Pulmonary artery endothelial cell (primary cell): Measurements from ENCODE around the gene GPR26. TPM values are rescaled to one million over a fixed set of nuclear protein-coding genes. Genes with fewer than 3 reads are reported as not detected.
"Not testable (repeated sequence)": the region's sequence is repeated elsewhere in the genome, so short reads cannot be mapped to it uniquely, and the experiment has no call there.

ENCODE experiments used
- DNase-seq: peaks from one replicate; pipeline ENCODE4 v3.0.0-alpha.2; 2011; ENCODE audit warnings: low read depth, low spot score
- total RNA-seq: library from RNA; depleted of rRNA; stranded (reverse); fragments of >200 nt; gene quantifications from 2 replicates; pipeline ENCODE4 v1.2.3, GENCODE V29; 2014

Gene GPR26
- total RNA-seq, 1 donor from 2014 or later, result not detected

DNA sequence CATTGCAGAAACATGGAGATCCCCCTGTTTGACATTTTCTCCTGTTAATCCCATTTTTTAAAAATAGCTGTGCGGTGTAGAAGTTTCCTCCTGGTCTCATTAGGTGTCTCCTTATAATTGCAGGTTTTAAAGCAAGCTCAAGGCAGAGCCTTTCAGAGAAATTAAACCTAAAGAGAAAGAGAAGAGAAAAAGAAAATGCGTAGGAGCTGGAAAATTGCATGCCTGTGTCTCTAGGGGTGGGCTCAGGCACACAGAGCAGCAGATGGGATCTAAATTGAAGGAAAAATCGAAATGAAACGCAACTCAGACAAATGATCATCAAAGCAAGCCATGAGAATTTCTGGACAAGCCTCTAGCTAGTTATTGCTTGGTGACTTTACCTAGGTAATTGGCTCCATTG lies 40.1 kb downstream of the GPR26 start:
- DNase-seq, result no peak

DNA sequence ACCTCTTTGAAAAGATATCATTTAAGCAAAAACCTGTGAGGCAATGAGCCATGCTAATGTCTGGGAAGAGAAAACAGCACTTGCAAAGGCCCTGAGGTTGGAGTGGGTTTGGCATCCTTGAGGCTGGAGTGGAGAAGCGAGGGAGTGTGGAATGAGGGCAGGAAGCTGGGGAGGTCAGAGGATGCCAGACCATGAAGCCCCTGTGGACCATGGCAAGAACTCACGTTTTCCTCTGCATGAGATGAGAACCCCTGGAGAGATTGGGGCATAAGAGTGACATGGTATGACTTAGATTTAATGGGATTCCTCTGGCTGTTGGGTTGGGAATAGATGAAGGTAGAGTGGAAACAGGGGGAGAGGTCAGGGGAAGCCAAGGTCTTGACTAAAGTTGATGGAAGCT lies 49.4 kb downstream of the GPR26 start:
- no peak for DNase-seq

DNA sequence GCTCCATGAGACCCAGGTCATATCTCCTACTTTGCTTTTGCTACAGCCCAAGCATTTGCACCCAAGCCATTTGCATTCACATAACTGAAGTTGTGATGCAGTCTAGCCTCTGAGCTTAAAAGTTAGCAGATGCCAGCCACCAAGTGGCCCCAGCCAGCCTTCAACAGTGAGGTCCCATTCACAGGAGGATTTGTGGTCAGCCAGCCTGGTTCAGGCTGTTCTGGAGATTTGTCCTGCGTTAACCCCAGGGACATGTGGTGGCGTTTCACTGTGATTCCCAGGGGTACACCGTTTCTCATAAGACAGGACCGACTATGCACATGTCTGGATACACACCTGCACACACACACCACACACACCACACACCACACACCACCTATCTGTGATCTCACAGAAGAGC lies 51.2 kb downstream of the GPR26 start:
- no peak for DNase-seq

DNA sequence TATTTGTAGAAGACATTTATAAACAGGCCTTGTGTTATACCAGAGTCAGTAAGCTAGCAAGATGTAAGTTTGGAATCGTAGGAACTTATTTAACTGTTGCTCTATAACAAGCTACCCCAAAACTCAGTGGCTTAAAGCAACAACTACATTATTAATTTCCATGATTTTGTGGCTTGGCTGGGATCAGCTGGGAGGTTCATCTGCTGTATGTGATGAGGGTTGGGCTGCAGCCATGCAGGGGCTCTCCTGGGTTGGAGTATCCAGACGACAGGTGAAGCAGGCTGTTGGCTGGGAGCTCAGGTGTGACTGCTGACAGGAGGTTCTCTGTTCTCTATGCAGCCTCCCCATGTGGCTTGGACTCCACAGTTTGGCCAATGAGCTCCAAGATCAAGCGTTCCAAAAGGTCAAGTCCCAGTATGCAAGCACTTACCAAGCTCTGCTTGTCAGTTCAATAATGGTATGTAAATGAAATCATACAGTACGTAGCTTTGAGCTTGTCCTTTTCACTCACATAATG lies 52.4 kb downstream of the GPR26 start:
- no peak for DNase-seq

DNA sequence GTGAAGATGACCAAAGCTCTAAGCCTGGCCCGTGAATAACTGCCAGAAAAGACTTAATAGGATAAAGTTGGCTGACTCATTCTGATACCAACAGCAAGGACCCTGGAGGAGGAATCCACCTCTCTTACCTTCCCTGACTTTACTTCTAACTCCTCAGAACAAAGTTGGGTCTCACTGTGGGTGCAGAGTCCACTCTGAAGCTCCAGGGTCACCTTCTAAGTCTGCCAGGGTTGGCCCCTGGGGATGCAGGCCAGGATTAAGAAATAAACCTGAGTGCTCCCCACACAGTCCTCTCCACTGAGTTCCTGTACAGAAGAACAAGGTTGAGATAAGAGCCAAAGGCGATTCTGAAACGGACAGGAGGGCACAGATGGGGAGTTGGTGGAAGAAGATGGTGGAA lies 54.4 kb downstream of the GPR26 start:
- DNase-seq, result no peak

DNA sequence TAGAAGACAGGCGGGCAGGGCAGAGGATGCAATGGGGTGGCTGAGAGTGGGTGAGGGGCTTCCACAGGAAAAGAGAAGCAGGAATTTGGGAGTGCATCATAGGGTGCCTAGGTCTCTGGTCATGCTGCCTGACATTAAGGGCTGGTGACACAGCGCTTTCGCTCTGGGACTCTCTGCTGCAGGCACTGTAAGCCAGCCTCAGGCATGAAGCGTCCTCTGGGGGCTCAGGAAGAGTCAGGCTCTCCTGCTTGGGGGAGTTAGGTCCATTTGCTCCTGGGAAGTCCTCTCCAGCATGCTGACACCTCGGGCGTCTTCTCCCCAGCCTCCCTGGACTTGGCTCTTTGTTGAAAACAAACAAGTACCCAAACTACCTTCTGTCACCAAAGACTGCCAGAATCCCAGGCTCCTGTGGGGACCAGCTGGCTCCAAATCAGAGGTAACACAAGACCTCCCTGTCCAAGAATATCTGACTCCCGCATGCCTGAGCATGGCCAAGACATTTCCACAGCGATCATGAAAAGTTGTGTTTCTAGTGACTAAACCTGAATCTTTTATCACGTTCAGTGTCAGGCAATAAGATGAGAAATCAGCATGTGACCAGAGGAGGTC lies 55.4 kb downstream of the GPR26 start:
- no peak for DNase-seq

DNA sequence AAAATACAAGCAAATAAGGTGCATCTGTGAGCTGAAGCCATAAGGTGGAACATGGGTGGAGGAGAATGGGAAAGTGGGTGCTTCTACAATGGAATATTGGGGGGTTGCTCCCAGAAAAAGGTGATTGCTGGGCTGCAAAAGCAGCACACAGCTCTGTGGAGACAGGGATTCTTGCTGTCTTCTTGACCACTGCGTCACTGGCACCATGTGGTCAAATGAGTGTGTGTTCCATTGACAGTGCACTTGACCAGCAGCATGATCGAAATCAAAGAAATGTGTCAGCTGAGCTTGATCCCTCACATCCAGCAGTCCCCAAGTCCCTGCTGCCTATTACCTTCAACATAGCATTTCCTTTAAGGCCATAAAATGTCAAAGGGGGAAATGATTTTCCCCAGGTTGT lies 56.2 kb downstream of the GPR26 start:
- no peak for DNase-seq

DNA sequence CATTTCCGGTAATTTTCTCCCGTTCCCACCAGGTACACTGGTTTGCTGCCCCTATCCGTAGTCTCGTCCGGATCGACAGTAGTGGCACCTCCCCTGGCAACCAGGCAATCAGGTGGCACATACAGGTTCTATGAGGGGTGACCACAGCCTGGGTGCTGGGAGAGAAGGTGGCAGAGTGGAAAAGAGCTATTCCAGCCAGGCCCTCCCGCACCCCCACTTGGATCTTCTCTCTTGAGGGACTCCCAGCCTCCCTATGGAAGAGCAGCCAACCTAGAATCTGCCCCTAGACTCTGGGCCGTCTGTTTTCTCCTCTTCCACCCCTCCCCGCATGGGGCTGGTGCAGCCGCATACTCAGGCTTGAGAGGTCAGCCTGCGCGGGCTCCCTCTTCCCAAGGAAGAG lies 58.6 kb downstream of the GPR26 start:
- no peak for DNase-seq

DNA sequence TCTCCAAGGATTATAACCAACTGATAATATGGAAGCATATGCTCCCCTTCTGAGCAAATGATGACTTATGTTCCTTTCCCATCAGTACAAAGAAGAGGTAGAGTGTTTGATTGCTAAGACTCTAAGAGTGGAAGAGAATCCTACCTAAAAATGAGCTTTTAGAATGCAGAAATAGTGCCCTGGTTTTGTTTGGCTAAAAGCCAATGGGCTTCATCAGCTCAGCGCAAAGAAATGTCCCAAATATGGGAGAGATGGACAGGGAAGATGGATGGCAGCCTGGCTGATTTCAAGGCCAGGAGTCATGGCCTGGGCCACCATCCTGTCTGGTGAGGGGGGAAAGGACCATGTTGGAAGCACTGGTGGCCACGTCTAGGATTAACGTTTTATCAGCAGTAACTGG lies 60.2 kb downstream of the GPR26 start:
- no peak for DNase-seq

DNA sequence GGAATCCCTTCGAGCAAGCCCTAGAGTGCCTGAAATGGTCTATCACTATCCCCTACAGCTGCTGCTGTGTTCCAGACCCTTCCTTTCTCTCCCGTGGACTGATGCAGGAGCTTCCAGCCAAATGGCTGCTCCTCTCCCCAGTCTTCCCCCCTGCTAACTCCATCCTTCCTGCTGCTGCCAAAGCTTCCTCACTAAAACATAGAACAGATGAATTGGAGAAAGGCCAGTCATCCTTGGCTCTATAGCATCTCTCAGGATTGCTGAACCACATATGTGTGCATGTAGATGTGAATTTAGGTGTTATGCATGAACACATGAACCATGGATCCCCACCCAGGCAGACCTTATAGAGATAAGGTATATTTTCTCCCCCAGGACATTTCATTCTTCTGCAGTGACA lies 60.7 kb downstream of the GPR26 start:
- DNase-seq, result no peak

DNA sequence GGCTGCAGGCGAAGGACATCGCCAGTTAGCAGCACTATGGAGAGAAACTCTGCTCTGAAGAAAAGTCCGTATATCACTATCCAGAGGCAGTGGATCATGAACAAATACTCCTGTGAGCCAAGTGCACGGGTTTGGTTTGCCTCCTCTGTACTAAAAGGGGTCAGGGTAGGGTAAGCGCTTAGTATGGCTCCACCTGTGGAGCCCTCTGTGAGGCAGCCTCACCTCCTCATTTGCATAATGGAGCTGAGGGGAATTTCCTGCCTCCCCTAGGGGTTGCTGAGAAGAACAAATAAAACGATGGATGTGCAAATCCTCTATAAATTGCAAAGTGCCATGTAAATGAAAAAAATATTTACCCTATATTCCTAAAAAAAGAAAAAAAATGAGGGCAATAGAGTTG lies 63.4 kb downstream of the GPR26 start:
- DNase-seq, result no peak

DNA sequence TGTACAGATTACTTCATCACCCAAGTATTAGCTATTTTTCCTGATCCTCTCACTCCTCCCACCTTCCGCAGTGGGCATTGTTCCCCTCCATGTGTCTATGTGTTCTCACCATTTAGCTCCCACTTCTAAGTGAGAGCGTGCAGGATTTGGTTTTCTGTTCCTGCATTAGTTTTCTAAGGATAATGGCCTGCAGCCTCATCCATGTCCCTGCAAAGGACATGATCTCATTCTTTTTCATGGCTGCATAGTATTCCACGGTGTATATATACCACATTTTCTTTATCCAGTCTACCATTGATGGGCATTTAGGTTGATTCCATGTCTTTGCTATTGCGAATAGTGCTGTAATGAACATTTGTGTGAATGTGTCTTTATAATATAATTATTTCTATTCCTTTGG lies 70.8 kb downstream of the GPR26 start:
- not testable (repeated sequence) for DNase-seq

DNA sequence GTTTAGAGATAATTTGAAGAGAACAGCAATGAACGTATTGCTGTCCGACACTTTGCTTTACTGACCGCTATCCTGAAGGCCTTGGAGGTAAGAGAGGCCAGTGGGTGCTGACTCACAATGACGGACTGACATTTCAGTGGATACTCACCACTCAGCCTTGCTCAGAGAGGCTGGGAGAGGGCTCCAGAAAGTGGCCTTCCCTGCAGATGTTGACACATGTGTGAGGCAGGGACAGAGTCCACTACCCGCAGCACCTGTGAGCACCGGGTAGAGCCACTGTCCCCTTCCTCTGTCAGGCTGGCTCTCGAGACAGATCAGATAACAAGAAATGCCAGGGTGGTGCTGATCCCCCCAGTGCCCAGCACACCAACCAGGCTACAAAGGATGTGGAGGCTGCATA lies 75.0 kb downstream of the GPR26 start:
- no peak for DNase-seq

DNA sequence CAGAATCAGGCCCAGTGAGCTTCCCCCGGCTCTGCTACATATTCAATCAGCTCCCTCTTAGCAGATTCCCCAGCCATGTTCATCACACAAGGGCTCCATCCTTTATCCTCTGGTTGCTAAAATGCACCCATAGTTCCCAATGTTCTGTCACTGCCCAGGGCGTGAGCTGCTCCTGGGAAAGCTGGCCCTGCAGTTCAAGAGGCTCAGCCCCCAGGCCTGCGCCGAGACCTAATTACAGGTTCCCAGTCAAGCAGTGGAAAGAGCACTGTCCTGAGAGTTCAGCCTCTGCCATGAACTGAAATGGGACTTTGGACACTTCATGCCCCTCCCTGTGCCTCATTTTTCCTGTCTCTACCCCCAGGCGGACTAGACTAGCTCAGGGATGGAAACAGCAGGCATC lies 75.6 kb downstream of the GPR26 start:
- no peak for DNase-seq

DNA sequence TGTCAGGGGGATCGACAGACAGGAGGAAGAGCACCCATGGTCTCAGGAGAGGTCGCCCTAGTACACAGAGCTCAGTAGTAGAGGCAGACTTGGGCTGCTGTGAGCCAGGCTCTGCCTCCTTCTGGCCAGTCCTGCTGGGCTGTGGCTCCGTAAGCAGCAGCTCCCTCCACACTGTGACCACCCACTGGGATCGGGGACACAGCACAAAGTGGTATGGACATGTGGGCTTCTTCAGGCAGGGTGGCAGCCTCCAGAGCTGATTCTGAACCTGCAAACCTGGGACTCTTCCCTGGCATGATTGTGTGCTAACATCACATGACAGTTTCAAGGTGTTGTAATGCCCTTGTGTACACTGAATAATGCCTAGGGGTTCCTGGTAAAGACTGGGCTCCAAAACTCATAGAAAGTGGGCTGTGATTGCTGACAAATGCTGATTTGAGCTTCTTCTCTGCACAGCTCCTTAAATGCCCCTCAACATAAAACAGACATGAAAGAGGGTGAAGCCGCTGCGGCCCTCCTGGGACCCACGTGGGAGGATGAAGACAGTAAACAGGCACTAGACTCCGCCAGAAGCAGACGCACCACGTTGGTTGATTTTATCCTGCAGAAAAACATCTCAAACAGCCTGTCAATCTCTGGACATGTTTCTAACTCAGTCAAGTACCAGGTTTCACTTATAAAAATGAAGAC lies 76.7 kb downstream of the GPR26 start:
- no peak for DNase-seq

DNA sequence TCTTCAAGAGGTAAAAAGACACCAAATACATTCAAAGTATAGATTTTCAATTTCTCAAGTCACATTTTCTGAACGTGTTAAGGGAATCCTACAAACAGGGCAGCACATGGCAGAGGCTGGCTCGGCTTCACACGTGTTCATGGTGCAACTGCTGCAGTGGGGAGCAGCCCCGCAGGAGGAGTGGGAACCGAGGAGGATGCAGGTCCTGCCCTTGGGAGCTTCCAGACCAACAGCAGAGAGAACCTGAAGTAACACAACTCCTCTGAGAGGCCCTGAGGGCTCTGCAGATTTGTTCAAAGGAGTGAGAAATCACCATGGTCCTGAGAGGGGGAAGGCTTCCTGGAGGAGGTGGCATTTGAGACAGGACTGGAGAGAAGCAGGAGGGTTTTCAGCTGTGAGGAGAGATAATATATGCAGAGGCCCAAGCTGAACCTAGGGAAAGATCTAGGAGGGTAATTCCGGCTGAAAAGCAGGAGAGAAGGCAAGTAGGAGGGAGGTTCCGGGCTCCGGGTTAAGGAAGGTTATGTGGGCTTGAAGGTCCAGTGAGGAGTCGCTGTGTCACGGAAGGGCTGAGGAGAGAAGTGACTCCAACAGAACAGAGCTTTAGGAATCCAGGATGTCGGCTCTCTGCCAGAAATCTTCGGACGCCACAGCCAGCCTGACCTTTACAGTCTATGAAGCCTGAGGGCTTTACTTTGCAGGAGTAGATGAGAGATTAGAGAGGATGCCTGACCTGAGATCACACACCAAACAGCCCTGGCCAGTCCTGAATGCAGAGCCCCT lies 77.5 kb downstream of the GPR26 start:
- DNase-seq, result no peak

DNA sequence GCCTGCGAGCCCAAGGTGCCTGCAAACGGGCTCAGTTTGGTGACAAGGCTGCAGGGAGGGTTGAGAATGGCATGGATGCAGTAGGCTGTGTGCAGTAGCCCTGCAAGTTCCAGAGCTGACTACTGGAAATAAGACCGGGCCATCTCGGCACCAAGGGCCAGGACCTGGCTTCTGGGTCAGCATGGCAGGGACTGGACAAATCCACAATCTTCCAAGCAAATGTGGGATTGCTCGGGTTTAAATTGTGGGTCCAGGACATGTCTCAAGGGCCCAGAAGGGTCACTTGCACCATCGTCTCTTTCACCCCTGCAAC lies 78.0 kb downstream of the GPR26 start:
- no peak for DNase-seq

Other genes starting within 250 kb of the GPR26 start
- gene CPXM2, start 225.5 kb downstream of the GPR26 start, total RNA-seq, result 4.9 and 9.2 TPM in 2 replicates